Right forelimb (tissue), 1 donor: ENCODE results near the gene BUD13.
A peak's percentile ranks its signal among the peaks of the same experiment; 100 is the strongest.

Source experiments
- DNase-seq: peaks from one replicate; pipeline ENCODE4 v3.0.0-alpha.2; 2018

Gene BUD13

DNA sequence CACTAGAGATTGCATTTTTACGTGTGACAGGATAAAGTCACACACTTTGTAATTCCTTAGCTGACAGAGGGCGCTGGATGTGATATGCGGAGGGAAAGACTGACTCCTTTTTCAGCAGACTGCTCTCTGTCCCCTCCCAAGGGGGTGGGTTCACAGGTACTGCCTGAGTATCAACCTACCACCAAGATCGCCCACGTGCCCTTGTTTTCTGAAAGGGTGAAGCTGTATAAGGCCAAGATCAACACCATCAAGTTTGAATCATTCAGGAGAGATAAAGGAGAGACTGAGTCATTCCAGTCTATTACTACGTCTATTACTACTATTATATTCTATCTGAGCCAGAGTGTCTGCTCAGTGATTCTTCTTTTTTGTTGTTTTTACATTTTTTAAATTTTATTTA lies 30.7 kb downstream of the BUD13 start:
- no peak for DNase-seq

DNA sequence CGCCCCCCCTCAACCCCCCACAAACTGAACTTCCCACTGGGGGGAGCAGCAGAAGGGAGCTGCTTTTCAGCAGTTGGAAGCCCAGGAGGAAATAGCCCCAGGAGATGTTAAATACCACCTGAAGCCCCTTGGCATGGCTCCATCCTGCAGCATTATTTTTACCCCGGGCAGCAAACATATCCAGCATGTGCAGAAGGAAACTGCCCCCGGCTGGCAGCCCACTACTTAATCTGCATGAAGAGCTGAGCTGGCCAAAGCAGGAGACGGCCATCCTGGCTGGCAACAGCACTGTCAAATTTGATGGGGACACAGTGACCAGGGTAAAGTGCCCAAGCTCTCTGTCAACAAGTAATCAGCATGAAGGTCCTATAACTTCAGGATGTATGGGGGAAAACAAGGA lies 32.0 kb downstream of the BUD13 start:
- DNase-seq, result no peak

DNA sequence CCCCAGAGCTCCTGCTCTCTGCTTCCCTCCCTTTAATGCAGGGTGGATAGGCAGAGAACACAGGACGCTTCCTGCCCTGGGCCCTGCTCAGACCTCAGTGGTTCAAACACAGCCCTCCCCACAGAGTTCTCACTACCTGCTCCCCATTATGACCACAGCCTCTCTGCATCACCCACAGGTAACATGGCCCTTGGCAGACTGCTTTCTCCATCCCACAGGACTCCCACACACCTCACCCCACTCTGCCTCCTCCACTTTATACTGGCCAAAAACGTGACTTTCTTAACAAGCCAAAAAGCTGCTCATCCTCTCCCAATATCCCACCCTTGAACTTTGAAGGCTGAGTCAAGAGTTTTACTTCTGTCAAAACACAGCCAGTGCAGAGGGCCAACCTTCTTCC lies 33.8 kb downstream of the BUD13 start:
- peak; percentile 26 for DNase-seq

DNA sequence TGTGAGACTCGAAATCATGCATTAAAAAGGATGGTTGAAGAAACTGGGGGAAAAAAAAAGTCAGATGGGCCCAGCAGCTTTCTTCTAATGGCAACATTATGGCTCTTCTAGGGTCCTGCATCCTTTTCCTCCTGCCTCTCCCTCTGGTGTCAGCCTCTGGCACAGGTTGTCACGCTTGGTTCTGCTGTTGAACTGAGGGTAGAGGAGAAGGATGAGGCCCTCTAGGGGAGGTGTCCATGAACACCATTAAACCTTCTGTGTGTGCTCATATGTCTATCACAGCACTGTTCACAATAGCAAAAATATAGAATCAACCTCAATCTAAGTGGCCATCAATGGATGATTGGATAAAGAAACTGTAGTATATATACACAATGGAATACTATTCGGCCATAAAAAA lies 36.0 kb downstream of the BUD13 start:
- no peak for DNase-seq

DNA sequence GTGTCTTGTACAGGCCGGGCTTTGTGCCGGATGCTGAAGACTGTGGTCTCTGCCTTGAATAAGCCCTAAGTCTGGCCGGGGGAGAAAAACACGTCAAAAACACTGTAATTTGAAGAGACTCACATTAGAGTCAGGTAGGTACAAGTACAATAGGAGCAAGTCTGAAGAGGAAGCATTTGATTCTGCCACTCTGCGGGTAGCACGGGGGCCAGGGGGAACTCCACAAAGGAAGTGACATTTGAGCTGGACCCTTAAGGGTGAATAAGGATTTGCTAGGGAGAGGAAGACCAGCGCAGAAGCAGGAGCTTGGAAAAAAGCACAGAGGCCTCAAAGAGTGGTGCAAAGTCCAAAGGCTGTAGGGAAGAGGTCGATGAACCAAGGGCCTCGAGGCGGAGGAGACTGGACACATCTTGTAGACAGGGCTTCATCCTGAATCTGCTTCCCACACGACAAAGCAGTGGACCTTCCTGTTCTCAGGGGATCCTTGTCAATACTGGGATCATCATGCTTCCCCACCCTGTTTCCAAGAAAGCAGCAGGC lies 38.7 kb downstream of the BUD13 start:
- DNase-seq, result peak; percentile 30

DNA sequence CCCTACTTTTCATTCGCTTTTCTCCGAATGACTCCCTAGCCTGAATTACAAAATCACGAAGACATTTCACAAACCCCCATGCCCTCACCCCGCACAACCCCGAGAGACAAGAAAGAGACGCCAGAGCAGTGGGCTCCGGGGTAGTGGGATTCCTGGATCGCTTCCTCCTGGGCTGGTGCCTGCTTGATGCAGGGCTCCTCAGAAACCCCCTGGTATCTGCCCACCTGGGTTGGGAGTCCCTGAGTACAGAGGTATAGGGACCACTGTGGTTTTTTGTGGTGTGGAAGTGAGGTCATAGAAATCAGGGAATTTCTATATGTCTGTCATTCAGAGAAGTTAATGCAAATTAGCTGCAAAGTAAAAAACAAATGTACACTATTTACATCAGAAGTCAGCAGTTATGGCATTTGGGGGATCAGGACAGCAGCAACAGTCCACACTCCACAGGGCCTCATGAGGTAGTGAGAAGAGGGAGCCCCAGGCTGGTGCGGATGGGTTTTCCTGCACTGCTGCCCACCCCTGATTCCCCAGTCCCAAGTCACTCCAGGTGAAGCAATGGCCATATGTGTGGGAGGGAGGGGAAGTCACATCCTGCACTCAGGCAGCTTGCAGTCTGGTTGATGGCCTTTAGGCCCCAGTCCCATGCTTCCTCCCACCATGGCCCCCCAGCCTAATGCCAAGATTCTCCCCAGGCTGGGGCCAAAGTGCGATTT lies 39.6 kb downstream of the BUD13 start:
- peak; percentile 5 for DNase-seq

DNA sequence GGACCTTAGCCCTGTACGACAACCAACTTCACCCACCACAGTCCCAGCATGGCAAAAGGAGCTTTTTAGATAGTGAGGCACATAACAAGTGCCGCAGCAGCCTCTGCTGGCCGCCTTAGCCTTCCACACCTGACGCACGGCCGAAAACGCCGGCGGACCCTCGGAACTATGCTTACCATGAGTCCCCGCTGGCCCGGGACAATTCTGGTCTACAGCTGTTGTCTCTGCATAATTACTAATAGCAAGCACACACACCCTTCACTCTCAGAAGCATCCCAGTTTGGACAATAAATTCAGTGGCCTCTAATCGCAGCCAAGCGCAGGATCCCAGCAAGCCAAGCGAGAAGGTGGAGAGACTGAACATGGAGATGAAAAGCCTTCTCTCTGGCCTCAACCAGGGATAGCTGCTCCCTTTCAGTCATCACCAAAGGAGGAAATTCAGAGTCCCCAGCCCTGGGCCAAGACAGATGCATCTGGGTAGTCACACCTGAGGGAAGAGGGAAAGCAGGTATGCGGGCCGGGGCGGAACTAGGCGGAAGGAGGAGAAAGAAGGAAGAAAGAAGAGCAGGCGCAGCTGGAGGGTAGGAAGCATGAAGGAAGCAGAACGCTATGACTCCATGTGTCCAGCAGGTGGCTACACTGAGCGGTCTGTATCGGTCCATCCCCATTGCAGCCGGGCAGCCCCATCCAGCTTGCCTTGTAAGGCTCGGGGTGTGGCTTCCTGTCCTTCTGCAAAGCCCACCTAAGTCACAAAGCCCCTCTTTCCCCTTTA lies 40.3 kb downstream of the BUD13 start:
- DNase-seq, result peak; percentile 66

DNA sequence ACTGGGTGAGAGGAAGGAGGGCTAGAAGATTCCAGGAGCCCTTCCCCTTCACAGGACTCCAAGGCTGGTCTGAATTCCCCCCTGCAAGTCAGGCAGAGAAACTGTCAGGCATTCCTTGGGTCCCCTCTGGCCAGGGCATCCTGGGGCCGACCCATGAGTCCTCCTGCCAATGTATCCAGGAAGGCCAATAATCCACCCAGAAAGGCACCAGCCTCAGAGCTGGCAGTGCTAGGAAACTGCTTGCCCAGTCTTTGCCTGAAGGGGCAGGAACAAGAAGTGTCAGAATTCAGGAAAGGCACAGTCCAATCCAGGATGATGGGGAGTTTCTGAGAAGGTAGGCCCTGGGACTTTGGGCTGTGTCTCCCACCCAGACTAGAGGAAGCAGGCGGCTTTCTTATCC lies 41.0 kb downstream of the BUD13 start:
- peak; percentile 24 for DNase-seq

DNA sequence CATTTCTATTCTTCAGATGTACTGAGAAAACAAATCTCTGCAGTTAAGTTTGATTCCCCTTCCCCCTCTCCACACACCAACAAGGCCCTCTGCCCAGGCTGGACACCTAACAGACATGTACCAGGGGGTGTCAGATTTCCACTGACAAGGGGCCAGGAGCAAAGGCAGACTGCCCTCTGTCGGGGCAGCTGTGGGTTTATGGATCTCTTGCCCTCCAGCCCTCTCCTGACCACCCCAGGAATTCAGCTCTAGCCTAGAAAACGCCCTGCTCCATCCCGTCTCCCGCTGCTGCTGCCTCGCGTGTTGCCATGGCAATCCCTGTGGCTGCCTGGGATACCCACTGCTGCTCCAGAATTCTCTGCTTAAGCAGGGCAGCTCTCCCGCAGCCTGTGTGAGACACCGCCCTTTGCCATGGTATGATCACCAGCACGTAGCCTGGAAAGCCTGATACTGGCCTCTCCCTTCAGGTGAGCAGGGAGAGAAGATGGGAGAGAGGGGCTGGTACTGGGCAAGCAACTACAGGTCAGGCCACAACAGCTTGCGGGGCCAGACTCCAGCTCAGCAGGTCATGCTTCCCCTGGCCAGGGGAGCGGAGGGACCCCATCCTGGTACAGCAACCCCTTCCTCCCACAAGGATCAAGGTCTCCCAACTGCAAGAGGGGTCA lies 41.6 kb downstream of the BUD13 start:
- peak; percentile 49 for DNase-seq

DNA sequence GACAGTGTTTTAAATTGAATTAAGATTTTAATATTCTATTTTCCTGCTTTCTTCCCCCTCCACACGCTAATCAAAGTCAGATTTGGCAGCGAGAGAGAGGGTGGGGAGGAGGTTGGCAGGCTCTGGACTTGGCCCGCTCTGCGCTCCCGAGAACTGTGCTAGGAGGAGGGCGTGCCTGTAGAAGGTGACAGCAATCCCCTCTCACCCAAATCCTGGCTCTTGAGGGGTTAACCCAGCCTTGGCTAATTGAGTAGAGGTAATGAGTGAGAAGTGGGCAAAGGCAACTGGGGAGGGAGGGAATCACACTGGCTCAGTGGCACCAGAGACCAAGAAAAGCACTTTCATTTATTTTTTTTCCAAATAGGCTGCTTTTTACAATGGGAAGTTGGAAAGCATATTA lies 42.2 kb downstream of the BUD13 start:
- DNase-seq, result peak; percentile 45

DNA sequence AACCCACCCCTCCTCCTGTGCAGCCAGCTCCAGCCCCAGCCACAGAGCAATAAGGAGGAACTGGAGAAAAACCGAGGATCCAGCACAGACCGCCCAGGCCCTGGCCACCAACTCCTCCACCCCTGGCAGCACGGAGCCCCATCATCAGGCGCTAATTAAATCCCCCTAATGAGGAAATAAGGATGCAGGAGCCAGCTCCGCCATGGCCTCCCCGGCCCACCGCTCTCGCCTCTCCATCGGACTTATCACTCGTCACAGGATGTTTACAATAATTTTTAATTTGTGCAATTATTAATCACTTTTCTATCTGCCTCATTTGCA lies 42.6 kb downstream of the BUD13 start:
- peak; percentile 19 for DNase-seq

DNA sequence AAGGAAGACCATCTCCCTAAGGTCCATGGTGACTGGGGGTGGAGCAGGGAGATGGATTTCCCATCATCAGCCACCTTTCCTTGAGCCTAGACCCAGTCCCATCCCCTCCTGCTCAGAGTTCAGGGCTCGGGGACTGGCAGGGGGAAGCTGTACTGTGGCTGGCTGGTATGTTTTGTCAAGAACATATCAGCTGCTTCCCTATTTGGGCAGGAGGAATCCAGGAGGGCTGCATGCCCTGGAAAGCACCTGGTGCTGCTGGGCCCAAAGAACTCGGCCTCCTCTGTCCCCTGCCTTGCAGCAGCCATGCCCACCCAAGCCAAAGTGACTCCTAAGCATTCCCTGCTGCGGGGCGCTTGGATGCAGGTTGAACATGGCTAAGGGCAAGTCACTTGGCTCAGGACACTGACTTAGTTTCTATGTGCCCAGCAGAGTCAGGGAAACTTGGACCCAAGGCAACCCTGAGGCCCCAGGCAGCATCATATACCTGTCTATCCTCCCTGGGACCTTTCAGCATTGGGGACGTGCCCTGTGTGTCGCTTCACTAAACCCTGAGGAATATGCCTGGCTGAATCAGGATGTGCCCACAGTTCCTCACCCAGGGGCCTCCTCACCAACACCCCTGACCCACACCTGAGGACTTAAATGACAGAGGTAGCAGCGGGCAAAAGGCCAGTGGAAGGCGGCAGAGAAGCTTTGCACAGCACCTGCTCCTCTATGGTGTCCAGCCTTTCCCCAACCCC lies 43.1 kb downstream of the BUD13 start:
- DNase-seq, result peak; percentile 39

DNA sequence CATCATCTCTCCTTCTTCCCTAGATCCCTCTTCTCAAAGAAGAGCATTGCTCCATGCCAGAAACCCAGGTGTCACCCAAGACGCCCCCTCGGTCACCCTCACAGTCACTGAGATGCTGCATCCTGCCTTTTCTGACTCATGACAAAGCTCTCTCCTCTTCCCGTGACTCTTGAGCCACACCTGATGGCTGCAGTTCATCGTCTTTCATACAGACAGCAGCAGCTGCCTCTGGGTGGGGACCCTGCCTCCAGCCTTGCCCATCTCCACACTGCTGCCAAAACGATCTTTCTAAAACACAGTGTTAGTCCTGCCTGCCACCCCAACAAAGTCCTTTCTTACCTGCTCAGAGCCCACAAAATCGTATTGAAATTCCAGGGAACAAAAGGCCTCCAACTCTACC lies 44.8 kb downstream of the BUD13 start:
- no peak for DNase-seq

DNA sequence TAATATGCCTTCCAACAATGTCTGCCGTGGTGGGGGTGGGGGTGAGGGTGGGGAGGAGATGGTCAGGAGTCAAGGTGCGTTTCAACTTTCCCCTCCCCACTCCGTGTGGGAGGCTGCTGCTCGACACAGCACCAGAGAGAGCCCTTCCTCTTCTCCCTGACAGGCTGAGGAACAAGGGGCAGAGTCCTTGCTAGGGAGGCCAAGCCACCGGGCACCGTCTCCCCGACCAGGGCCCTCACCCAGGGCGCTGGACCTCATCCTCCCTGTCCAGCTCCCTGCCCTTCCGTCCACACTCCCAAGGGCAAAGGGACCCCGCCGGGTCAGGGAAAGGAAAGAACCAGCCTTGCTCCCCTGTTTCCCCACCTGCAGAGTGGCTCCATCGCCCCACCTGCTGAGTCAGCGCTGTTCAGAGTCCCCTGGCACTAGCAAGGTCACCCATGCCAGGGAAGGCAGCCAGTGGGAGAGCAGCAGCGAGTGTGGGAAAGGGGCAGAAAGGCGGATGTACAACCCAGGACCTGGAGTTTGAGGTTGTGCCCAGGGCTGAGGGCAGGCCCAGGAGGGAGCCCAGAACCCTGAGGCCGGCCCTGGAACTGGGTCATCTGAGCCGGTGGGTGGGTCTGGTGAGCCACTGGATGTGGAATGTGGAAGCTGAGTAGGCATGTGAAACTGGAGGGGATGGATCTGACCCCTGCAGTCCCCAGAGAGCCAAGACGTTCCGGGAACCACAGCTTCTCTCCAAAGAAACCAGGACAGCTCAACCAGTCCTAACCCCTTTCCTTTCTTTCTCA lies 47.2 kb downstream of the BUD13 start:
- DNase-seq, result no peak

DNA sequence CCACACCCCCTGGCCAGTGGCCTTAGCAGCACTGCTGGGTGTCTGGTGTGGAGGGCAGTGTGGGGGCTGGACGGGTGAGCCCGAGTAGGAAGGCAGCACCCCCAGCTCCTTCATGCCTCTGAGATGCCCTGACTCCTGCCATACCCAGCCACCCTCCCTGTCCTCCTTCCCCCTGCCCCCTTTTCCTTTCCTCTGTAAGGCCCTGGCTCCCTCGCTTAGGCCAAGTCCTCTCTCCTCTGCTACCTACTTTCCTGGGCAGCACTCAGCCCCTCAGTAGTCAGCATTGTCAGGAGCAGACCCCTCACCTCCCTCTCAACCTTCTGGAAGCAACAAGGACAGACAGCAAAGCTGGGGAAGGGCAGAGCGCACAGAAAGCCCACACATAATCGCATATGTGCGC lies 48.0 kb downstream of the BUD13 start:
- no peak for DNase-seq

DNA sequence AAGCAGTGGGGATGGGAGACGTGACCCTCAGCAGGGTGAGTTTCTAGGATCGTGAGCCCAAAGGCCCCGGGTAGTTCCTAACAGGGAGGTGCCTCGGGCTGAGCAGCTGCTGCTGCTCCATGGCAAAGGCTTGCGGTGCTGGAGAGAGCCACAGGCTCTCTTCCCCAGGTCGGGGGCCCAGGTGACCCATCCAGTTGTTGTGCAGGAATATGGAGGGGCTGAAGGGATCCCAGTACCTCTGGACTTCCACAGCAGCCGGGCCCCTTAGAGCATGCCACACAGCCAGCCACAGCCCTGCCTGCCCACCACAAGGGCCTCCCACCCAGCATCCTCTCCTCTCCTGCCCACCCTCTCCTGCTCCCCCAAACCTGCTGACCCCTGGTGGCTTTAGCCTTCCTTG lies 49.3 kb downstream of the BUD13 start:
- no peak for DNase-seq

DNA sequence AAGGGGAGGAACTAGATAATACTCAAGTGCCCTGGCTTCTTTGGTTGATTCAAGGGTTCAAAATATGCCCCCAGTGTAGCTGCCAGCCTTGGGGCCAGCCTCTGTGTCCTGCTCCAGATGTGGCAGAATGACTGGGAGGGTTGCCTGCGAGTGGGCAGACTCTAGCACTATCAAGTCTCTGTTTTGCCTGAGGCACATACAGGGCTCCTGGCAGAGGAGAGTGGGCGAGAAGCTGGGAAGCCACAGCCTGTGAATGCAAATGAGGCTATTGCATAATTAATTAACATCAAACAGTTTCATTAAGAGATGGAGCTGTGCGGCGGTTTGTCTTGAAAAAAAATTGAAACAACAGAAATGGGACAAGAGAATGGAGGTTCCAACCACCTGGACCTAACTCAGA lies 50.8 kb downstream of the BUD13 start:
- no peak for DNase-seq

DNA sequence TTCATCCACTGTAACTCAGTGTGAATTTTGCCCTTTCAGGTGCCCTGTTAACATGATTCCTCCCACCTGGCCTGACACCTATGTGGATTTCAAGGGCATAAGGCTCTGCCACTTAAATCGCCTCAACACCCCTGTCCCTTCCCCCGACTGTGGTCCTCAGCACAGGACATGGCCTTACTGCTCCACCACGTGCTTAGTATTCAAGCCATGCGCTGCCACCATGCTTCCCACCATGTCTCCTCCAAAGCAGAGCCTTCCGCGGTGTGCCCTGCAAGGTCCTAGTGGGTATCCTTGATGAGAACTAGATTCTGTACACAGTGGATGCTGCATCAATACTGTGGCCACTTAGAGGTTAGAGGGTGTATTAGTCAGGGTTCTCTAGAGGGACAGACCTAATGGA lies 51.9 kb downstream of the BUD13 start:
- no peak for DNase-seq

DNA sequence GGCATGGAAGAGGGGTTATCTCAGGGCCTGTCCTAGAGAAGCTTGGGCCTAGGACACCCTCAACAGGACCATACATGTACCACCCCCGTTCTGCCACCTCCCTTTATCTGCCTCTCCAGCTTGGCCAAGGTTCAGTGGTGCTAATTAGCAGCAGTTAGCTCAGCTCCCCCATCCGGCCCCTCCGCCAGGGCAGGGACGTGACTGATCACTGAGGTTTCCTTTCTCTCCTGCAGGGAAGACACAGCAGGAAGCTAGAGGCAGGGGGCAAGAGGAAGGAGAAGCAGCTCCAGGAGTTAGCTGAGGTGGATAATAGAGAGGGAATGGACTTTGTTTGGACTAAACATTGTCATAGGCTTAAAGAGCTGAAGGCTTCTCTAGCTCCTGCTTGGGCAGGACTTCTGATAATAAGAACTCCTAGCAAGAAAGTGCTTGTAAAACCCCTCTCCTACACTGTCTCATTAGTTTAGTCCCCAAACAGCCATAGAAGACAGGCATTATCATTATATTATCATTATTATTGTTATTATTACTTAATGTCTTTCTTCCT lies 53.8 kb downstream of the BUD13 start:
- no peak for DNase-seq

DNA sequence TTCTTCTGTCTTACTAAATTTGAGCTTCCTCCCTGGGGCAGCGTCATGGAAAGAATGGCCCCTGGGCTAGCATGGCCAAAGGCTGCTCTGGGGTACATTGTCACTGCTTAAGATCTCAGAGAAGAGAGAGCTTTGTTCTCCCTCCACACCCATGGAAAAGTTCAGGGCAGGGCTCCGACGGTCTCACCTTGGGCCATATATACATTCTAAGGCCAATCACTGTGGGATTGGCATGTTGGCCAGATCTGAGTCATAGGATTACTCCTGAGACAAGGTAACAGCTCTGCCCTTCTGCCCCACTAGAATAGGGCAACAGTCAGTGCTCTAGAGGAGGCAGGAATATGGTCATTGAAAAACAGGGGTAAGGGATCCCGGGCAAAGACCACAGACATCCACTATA lies 56.2 kb downstream of the BUD13 start:
- DNase-seq, result no peak

DNA sequence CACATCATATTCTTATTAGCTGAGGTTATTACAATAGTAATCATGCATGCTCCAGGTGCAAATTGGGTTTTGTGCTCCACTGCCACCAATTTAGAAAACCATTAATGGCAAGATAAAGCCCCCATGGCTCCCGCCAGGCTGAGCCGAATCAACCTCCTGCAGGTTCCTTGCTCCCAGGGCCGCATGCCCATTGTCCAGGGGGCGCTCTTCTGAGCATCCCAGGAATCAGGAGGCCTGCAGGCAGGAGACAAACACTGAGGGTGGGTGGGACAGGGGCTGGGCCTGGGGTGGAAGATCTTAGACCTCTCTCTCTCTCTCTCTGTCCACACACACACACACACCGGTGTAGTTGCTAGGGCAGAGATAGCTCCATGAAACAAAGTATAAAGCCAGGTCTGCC lies 57.4 kb downstream of the BUD13 start:
- DNase-seq, result no peak

DNA sequence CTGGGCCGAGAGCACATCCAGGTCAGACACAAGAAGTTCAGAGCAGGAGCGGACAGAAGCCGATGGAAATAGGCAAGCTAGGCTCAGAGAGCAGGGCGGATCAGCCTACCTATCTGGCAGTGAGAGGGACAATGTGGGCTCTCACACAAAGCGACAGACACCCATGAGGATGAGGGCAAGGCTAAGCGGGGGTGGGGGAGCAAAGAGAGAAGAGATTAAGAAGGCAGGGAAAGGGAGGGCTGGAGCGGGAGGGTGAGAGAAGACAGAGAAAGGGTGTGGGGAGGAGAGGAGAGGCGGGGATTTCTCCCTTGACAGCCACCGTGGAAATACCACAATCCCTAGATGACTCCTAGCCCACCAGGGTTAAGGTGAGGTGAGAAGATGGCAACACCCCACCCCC lies 57.9 kb downstream of the BUD13 start:
- DNase-seq, result no peak
